Measurements from ENCODE around the gene RASSF4. TPM values are rescaled to one million over a fixed set of nuclear protein-coding genes. Genes with fewer than 3 reads are reported as not detected.
A peak's percentile ranks its signal among the peaks of the same experiment; 100 is the strongest.

The RASSF4 gene
- total and polyA plus RNA-seq, 2 donors: 17.9 to 50.0 TPM

DNA sequence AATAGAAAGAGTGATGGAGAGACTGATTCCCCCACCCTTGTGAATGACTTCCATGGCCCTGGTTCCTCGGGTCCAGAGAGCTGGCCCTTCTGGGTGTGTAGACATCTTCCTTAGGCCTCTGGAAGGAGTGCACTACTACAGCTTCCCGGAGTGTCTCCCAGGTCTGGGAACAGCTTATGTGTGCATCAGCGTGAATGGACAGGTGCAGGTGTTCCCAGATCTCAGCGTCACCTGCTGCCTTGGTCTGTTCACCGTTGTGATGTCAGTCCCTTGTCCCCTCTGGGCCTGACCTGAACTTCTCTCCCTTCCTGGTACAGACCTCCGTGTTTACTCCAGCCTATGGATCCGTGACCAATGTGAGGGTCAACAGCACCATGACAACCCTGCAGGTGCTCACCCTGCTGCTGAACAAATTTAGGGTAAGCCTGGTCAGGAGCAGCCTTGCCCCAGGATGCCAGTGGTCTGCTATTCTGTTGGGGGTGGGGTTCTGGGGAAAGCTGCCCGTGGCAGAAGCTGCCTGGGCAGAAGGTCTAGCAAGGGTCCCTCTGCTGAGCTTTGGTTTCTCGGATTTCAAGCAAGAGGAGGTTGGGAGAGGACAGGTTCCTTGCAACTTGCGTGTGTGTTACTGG is 29.5 kb downstream of the RASSF4 start:
- H3K4me3 ChIP-seq (ENCODE audit: low read length in 2 of 2): no peak overlapping the region
- peaks cover 0 to 21% of the 10 kb centered on the region in 2 donors for H3K4me1 ChIP-seq (ENCODE audit: control insufficient read depth in 2 of 2, insufficient read depth in 2 of 2, low read length in 2 of 2)
- 98% methylated on average over 10 of the region's 10 CpGs for WGBS
- H3K36me3 ChIP-seq (ENCODE audit: control insufficient read depth in 2 of 2, insufficient read depth in 2 of 2, low read length in 1 of 2): peaks cover 0 to 2% of the 10 kb centered on the region in 2 donors
- H3K27me3 ChIP-seq (ENCODE audit: control insufficient read depth in 2 of 2, insufficient read depth in 1 of 2, low read length in 1 of 2): peaks cover 0 to 6% of the 10 kb centered on the region in 2 donors
- DNase-seq (ENCODE audit: low read depth in 6 of 9, low spot score in 9 of 9): no peak
- H3K27ac ChIP-seq (ENCODE audit: low read depth in 1 of 2, low read length in 1 of 2): no peak overlapping the region
- no peaks in the 10 kb centered on the region for H3K9me3 ChIP-seq (ENCODE audit: control insufficient read depth in 2 of 2, insufficient read depth in 1 of 2, low read length in 1 of 2)

DNA sequence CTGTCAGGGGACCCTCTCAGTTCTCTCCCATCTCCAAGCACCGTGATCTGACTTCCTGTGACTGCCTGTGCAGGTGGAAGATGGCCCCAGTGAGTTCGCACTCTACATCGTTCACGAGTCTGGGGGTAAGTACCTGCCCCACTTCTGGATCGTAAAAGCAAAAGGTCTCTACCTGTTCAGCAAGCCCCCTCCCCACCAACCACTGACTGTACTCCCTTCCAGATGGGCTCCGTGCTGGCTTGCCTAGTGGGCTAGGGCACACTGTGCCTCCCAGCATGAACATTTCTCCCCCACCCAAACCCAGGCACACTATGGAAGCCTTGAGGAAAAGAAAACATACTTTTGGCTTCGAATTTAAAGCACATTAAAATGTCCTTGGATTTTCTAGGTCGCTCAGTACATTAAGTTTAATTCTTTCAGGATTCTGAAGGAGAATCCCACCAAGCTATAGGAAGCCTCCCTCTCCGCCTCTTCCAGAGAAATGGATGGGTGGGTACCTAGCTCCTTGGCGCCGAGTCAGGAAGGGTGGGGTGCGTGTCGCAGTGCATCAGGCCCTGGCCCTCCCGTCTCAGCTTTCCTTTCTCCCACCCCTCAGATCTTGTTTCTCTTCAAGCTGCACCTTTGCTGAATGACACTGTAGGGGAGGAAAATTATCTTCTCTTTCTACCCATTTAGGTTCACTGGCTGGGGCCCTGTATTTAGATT is 30.1 kb downstream of the RASSF4 start:
- Histone ChIP-seq H3K36me3 (ENCODE audit: control insufficient read depth in 2 of 2, insufficient read depth in 2 of 2, low read length in 1 of 2) (peaks cover 0 to 2% of the 10 kb centered on the region in 2 donors), H3K27me3 (ENCODE audit: control insufficient read depth in 2 of 2, insufficient read depth in 1 of 2, low read length in 1 of 2) (peaks cover 0 to 6% of the 10 kb centered on the region in 2 donors), H3K9me3 (ENCODE audit: control insufficient read depth in 2 of 2, insufficient read depth in 1 of 2, low read length in 1 of 2) (no peaks in the 10 kb centered on the region), H3K4me3 (ENCODE audit: low read length in 2 of 2) (no peak overlapping the region), H3K27ac (ENCODE audit: low read depth in 1 of 2, low read length in 1 of 2) (no peak overlapping the region), H3K4me1 (ENCODE audit: control insufficient read depth in 2 of 2, insufficient read depth in 2 of 2, low read length in 2 of 2) (peaks cover 0 to 24% of the 10 kb centered on the region in 2 donors)
- DNase-seq (ENCODE audit: low read depth in 6 of 9, low spot score in 9 of 9): no peak
- WGBS: 91% methylated on average over 14 of the region's 14 CpGs

DNA sequence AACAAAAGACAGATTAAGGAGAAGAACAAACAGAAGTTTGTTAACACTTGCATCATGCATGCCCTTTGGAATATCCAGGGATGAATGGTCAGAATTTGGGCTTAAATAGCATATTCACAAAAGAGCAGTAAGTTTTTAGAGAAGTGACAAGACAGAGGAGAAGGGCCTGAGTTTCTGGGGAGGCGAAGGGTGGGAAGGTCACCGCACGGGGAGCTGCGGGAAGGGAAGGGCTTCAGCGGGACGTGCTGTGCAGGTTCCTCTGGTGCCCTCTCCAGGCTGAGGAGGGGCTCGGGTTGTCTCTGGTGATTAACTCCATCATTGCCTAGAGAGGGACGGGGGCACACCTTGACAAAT is 30.7 kb downstream of the RASSF4 start:
- peaks cover 0 to 2% of the 10 kb centered on the region in 2 donors for H3K36me3 ChIP-seq (ENCODE audit: control insufficient read depth in 2 of 2, insufficient read depth in 2 of 2, low read length in 1 of 2)
- peak in 1 of 9 donors; percentile 51 for DNase-seq (ENCODE audit: low read depth in 6 of 9, low spot score in 9 of 9)

DNA sequence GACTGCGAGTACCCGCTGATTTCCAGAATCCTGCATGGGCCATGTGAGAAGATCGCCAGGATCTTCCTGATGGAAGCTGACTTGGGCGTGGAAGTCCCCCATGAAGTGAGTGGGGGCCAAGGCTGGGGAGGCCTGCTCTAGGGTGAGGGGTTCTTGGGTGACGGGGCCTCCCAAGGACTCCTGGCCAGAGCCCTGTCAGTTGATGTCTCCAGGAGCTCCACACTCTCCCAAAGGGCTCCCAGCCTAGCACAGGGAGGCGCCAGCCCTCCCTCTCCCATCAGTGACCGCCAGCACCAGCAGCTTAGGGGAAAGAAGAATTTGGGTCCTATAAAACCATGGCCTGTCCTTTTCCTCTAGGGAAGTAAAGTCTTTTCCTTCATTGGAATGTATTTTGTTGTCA is 31.4 kb downstream of the RASSF4 start:
- Histone ChIP-seq H3K4me1 (ENCODE audit: control insufficient read depth in 2 of 2, insufficient read depth in 2 of 2, low read length in 2 of 2) (peaks cover 11 to 37% of the 10 kb centered on the region in 2 donors), H3K9me3 (ENCODE audit: control insufficient read depth in 2 of 2, insufficient read depth in 1 of 2, low read length in 1 of 2) (no peaks in the 10 kb centered on the region), H3K36me3 (ENCODE audit: control insufficient read depth in 2 of 2, insufficient read depth in 2 of 2, low read length in 1 of 2) (peaks cover 0 to 2% of the 10 kb centered on the region in 2 donors), H3K4me3 (ENCODE audit: low read length in 2 of 2) (no peak overlapping the region), H3K27me3 (ENCODE audit: control insufficient read depth in 2 of 2, insufficient read depth in 1 of 2, low read length in 1 of 2) (peaks cover 0 to 6% of the 10 kb centered on the region in 2 donors), H3K27ac (ENCODE audit: low read depth in 1 of 2, low read length in 1 of 2) (no peak overlapping the region)
- 95% methylated on average over 7 of the region's 7 CpGs for WGBS
- DNase-seq (ENCODE audit: low read depth in 6 of 9, low spot score in 9 of 9): no peak

More for the DNA sequence above, 30.7 kb downstream of the RASSF4 start:
- no peaks in the 10 kb centered on the region for H3K9me3 ChIP-seq (ENCODE audit: control insufficient read depth in 2 of 2, insufficient read depth in 1 of 2, low read length in 1 of 2)
- H3K4me3 ChIP-seq (ENCODE audit: low read length in 2 of 2): no peak overlapping the region
- no peak overlapping the region for H3K27ac ChIP-seq (ENCODE audit: low read depth in 1 of 2, low read length in 1 of 2)
- H3K4me1 ChIP-seq (ENCODE audit: control insufficient read depth in 2 of 2, insufficient read depth in 2 of 2, low read length in 2 of 2): peaks cover 4 to 30% of the 10 kb centered on the region in 2 donors
- peaks cover 0 to 6% of the 10 kb centered on the region in 2 donors for H3K27me3 ChIP-seq (ENCODE audit: control insufficient read depth in 2 of 2, insufficient read depth in 1 of 2, low read length in 1 of 2)
- WGBS: 13% methylated on average over 8 of the region's 8 CpGs

DNA sequence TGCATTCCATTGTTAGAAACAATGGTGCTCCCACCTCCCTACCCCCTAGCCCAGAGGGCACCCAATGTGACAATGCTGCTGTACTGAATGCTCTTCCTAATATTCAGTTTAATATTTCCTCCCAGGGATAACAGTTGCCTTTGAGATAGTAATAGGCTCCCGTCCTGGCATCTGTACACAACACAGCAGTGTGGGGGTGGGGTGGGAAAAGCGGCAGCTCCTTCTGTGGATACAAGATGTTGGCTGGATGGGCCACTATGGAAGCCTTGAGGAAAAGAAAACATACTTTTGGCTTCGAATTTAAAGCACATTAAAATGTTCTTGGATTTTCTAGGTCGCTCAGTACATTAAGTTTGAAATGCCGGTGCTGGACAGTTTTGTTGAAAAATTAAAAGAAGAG is 32.0 kb downstream of the RASSF4 start:
- no peak overlapping the region for H3K4me3 ChIP-seq (ENCODE audit: low read length in 2 of 2)
- no peak overlapping the region for H3K27ac ChIP-seq (ENCODE audit: low read depth in 1 of 2, low read length in 1 of 2)
- peaks cover 0 to 6% of the 10 kb centered on the region in 2 donors for H3K27me3 ChIP-seq (ENCODE audit: control insufficient read depth in 2 of 2, insufficient read depth in 1 of 2, low read length in 1 of 2)
- 94% methylated on average over 5 of the region's 5 CpGs for WGBS
- no peaks in the 10 kb centered on the region for H3K9me3 ChIP-seq (ENCODE audit: control insufficient read depth in 2 of 2, insufficient read depth in 1 of 2, low read length in 1 of 2)
- peaks cover 0 to 2% of the 10 kb centered on the region in 2 donors for H3K36me3 ChIP-seq (ENCODE audit: control insufficient read depth in 2 of 2, insufficient read depth in 2 of 2, low read length in 1 of 2)
- H3K4me1 ChIP-seq (ENCODE audit: control insufficient read depth in 2 of 2, insufficient read depth in 2 of 2, low read length in 2 of 2): peaks cover 17 to 43% of the 10 kb centered on the region in 2 donors
- no peak for DNase-seq (ENCODE audit: low read depth in 6 of 9, low spot score in 9 of 9)

DNA sequence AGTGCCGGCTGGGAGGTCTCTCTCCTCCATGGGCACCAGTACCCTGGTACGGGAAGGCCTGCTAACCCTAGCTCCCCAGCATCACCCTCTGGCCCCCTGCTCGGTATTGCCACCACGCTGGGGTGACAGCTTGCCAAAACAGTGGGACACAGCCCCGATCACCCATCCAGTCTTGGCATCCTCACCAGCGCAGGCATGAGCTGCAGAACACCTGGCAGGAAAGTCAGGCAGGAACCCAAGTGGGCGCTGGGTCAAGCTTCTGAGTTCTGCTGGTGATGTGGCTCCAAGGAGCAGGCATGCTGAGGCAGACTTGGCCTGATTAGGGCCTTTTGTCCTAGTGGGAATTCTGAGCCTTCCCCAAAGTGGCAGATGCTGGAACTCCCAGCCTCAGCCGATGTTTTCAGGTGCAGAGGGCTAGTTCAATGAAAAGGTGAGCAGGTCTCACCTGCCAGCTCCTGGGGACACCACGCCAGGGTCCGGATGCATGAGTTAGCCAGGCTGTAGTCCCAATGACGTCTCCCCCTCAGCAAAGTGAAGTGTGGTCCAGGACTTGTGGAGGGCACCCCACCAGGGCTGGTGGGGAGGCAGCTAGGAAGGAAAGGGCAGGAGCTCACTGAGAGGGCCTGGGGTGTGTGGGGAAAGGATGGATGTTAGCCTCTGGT is 32.6 kb downstream of the RASSF4 start:
- H3K36me3 ChIP-seq (ENCODE audit: control insufficient read depth in 2 of 2, insufficient read depth in 2 of 2, low read length in 1 of 2): peaks cover 0 to 2% of the 10 kb centered on the region in 2 donors
- H3K4me1 ChIP-seq (ENCODE audit: control insufficient read depth in 2 of 2, insufficient read depth in 2 of 2, low read length in 2 of 2): peaks cover 22 to 47% of the 10 kb centered on the region in 2 donors
- H3K9me3 ChIP-seq (ENCODE audit: control insufficient read depth in 2 of 2, insufficient read depth in 1 of 2, low read length in 1 of 2): no peaks in the 10 kb centered on the region
- no peak for DNase-seq (ENCODE audit: low read depth in 6 of 9, low spot score in 9 of 9)
- 96% methylated on average over 11 of the region's 11 CpGs for WGBS
- peaks cover 0 to 6% of the 10 kb centered on the region in 2 donors for H3K27me3 ChIP-seq (ENCODE audit: control insufficient read depth in 2 of 2, insufficient read depth in 1 of 2, low read length in 1 of 2)
- no peak overlapping the region for H3K27ac ChIP-seq (ENCODE audit: low read depth in 1 of 2, low read length in 1 of 2)
- H3K4me3 ChIP-seq (ENCODE audit: low read length in 2 of 2): no peak overlapping the region

DNA sequence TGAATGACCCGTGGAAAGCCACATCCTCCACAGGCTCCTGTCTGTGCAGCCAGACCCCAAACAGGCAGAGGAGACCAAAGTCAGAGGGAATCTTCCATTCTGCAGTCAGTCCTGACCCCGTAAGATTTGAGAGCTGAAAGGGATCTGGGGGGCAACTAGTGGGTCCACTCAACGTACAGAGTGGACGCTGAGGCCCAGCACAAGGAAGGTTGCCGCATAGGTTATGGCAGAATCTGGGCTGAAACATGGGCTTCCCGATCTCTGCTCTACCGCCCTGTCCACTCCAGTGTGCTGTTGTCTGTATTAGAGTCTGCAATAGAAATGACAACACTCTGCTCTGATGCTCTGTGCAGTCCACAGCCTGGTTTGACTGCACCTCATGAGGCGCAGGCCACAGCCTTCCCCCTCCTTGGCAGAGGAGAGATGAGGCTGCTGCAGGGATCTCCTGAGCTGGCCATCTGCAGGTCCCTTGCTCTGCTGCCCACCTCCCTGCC is 33.2 kb downstream of the RASSF4 start:
- Histone ChIP-seq H3K4me3 (ENCODE audit: low read length in 2 of 2) (no peak overlapping the region), H3K4me1 (ENCODE audit: control insufficient read depth in 2 of 2, insufficient read depth in 2 of 2, low read length in 2 of 2) (peaks cover 22 to 51% of the 10 kb centered on the region in 2 donors), H3K27me3 (ENCODE audit: control insufficient read depth in 2 of 2, insufficient read depth in 1 of 2, low read length in 1 of 2) (peaks cover 0 to 6% of the 10 kb centered on the region in 2 donors), H3K9me3 (ENCODE audit: control insufficient read depth in 2 of 2, insufficient read depth in 1 of 2, low read length in 1 of 2) (no peaks in the 10 kb centered on the region), H3K27ac (ENCODE audit: low read depth in 1 of 2, low read length in 1 of 2) (no peak overlapping the region), H3K36me3 (ENCODE audit: control insufficient read depth in 2 of 2, insufficient read depth in 2 of 2, low read length in 1 of 2) (peaks cover 0 to 2% of the 10 kb centered on the region in 2 donors)
- 97% methylated on average over 8 of the region's 8 CpGs for WGBS
- no peak for DNase-seq (ENCODE audit: low read depth in 6 of 9, low spot score in 9 of 9)

DNA sequence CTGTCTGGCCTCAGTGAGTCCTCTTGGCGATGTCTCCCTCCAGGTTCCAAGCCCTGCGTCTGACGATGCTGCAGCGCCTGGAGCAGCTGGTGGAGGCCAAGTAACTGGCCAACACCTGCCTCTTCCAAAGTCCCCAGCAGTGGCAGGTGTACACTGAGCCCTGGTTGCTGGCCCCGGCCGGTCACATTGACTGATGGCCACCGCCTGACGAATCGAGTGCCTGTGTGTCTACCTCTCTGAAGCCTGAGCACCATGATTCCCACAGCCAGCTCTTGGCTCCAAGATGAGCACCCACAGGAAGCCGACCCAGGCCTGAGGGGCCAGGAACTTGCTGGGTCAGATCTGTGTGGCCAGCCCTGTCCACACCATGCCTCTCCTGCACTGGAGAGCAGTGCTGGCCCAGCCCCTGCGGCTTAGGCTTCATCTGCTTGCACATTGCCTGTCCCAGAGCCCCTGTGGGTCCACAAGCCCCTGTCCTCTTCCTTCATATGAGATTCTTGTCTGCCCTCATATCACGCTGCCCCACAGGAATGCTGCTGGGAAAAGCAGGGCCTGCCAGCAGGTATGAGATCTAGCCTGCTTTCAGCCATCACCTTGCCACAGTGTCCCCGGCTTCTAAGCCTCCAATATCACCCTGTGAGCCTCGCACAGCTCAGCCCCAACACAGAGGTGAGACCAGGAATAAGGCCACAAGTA is 33.8 kb downstream of the RASSF4 start:
- Histone ChIP-seq H3K4me3 (ENCODE audit: low read length in 2 of 2) (no peak overlapping the region), H3K4me1 (ENCODE audit: control insufficient read depth in 2 of 2, insufficient read depth in 2 of 2, low read length in 2 of 2) (peaks cover 22 to 51% of the 10 kb centered on the region in 2 donors), H3K27ac (ENCODE audit: low read depth in 1 of 2, low read length in 1 of 2) (no peak overlapping the region), H3K9me3 (ENCODE audit: control insufficient read depth in 2 of 2, insufficient read depth in 1 of 2, low read length in 1 of 2) (no peaks in the 10 kb centered on the region), H3K36me3 (ENCODE audit: control insufficient read depth in 2 of 2, insufficient read depth in 2 of 2, low read length in 1 of 2) (peaks cover 0 to 2% of the 10 kb centered on the region in 2 donors), H3K27me3 (ENCODE audit: control insufficient read depth in 2 of 2, insufficient read depth in 1 of 2, low read length in 1 of 2) (peaks cover 0 to 6% of the 10 kb centered on the region in 2 donors)
- no peak for DNase-seq (ENCODE audit: low read depth in 6 of 9, low spot score in 9 of 9)
- 97% methylated on average over 14 of the region's 14 CpGs for WGBS

Measured in thymus (tissue), 11 donors.